T-helper 17 cell (primary cell): ENCODE results near the gene CNTN4. TPM values are rescaled to one million over a fixed set of nuclear protein-coding genes. Genes with fewer than 3 reads are reported as not detected.

Experiments used
- ATAC-seq: fragments of 150-1000 bp; cut with Tn5 transposase; 2 replicates; pipeline ENCODE4 v1.10.0; 2021; ENCODE audit warnings: mild to moderate bottlenecking, moderate library complexity
- DNase-seq, 3 donors: peaks; one replicate each; pipeline versions ENCODE4 v3.0.0 to v3.0.0-alpha.2; 2020 to 2021
- H3K9me3 ChIP-seq: one replicate; pipeline ENCODE4 v1.7.0; 2013; ENCODE audit warnings: low read length, mild to moderate bottlenecking; ENCODE audit not compliant: control insufficient read depth, poor library complexity, severe bottlenecking
- H3K27ac Mint-ChIP-seq: one replicate; pipeline ENCODE4 v1.8.0; 2022; ENCODE audit warnings: mild to moderate bottlenecking, moderate library complexity, mixed read lengths
- H3K27me3 Mint-ChIP-seq: one replicate; pipeline ENCODE4 v1.8.0; 2022; ENCODE audit warnings: mixed read lengths
- H3K36me3 Mint-ChIP-seq: one replicate; pipeline ENCODE4 v1.8.0; 2022; ENCODE audit warnings: low read depth, mixed read lengths
- H3K4me1 Mint-ChIP-seq: one replicate; pipeline ENCODE4 v1.8.0; 2022; ENCODE audit warnings: mild to moderate bottlenecking, mixed read lengths
- H3K4me3 Mint-ChIP-seq: one replicate; pipeline ENCODE4 v1.8.0; 2022; ENCODE audit warnings: mild to moderate bottlenecking, moderate library complexity, mixed read lengths
- total RNA-seq, 4 donors: library from RNA in 2 of 4; stranded (reverse) in 2 of 4; gene quantifications; one replicate each; pipeline ENCODE4 v1.2.3 and lab custom pipeline; 2022 to 2026

CNTN4 gene
- total RNA-seq, 2 donors from 2014 or later: not detected

GRCh38 chr3:2940062-2940461 lies 841.4 kb downstream of the CNTN4 start:
- Mint-ChIP-seq H3K27me3 (peaks cover 33% of the 10 kb centered on the region), H3K36me3 (peaks cover 2% of the 10 kb centered on the region), H3K4me1 (peaks cover 2% of the 10 kb centered on the region), H3K27ac (no peak overlapping the region), H3K4me3 (no peak overlapping the region)
- ATAC-seq: no peak
- no peak for DNase-seq
- no peaks in the 10 kb centered on the region for H3K9me3 ChIP-seq

- DNase-seq (no peak), ATAC-seq (no peak)
- Mint-ChIP-seq H3K4me1 (peaks cover 2% of the 10 kb centered on the region), H3K27ac (no peak overlapping the region), H3K36me3 (no peaks in the 10 kb centered on the region), H3K27me3 (peaks cover 58% of the 10 kb centered on the region), H3K4me3 (no peak overlapping the region)
- no peaks in the 10 kb centered on the region for H3K9me3 ChIP-seq
Observed at GRCh38 chr3:2944628-2945027, 846.0 kb downstream of the CNTN4 start.

- no peaks in the 10 kb centered on the region for H3K9me3 ChIP-seq
- Mint-ChIP-seq H3K27me3 (peaks cover 53% of the 10 kb centered on the region), H3K27ac (no peak overlapping the region), H3K36me3 (no peaks in the 10 kb centered on the region), H3K4me1 (peaks cover 2% of the 10 kb centered on the region), H3K4me3 (no peak overlapping the region)
- DNase-seq (no peak), ATAC-seq (no peak)
Observed at GRCh38 chr3:2945121-2945520, 846.5 kb downstream of the CNTN4 start.

GRCh38 chr3:2947536-2947935 lies 848.9 kb downstream of the CNTN4 start:
- Mint-ChIP-seq H3K4me1 (peaks cover 2% of the 10 kb centered on the region), H3K27ac (no peak overlapping the region), H3K4me3 (no peak overlapping the region), H3K36me3 (no peaks in the 10 kb centered on the region), H3K27me3 (peaks cover 40% of the 10 kb centered on the region)
- ATAC-seq (no peak), DNase-seq (no peak)
- H3K9me3 ChIP-seq: no peaks in the 10 kb centered on the region

- no peaks in the 10 kb centered on the region for H3K9me3 ChIP-seq
- no peak overlapping the region for H3K27ac Mint-ChIP-seq
- no peaks in the 10 kb centered on the region for H3K4me1 Mint-ChIP-seq
- no peak for DNase-seq
- no peaks in the 10 kb centered on the region for H3K36me3 Mint-ChIP-seq
- ATAC-seq: no peak
- H3K27me3 Mint-ChIP-seq: peaks cover 35% of the 10 kb centered on the region
- no peak overlapping the region for H3K4me3 Mint-ChIP-seq
Observed at GRCh38 chr3:2948882-2949281, 850.2 kb downstream of the CNTN4 start.

GRCh38 chr3:2950159-2950558 lies 851.5 kb downstream of the CNTN4 start:
- Mint-ChIP-seq H3K27me3 (peaks cover 34% of the 10 kb centered on the region), H3K4me1 (no peaks in the 10 kb centered on the region), H3K27ac (no peak overlapping the region), H3K4me3 (no peak overlapping the region), H3K36me3 (no peaks in the 10 kb centered on the region)
- ATAC-seq (no peak), DNase-seq (no peak)
- no peaks in the 10 kb centered on the region for H3K9me3 ChIP-seq

- no peaks in the 10 kb centered on the region for H3K9me3 ChIP-seq
- Mint-ChIP-seq H3K27me3 (peaks cover 5% of the 10 kb centered on the region), H3K27ac (no peak overlapping the region), H3K4me1 (no peaks in the 10 kb centered on the region), H3K4me3 (no peak overlapping the region), H3K36me3 (no peaks in the 10 kb centered on the region)
- no peak for ATAC-seq
- no peak for DNase-seq
Observed at GRCh38 chr3:2957115-2957514, 858.4 kb downstream of the CNTN4 start.

GRCh38 chr3:2958551-2958950 lies 859.9 kb downstream of the CNTN4 start:
- Mint-ChIP-seq H3K4me1 (peaks cover 2% of the 10 kb centered on the region), H3K36me3 (no peaks in the 10 kb centered on the region), H3K27ac (no peak overlapping the region), H3K27me3 (peaks cover 5% of the 10 kb centered on the region), H3K4me3 (no peak overlapping the region)
- no peaks in the 10 kb centered on the region for H3K9me3 ChIP-seq
- ATAC-seq (no peak), DNase-seq (no peak)

GRCh38 chr3:2961576-2961975 lies 862.9 kb downstream of the CNTN4 start:
- ATAC-seq (no peak), DNase-seq (no peak)
- H3K9me3 ChIP-seq: no peaks in the 10 kb centered on the region
- peaks cover 11% of the 10 kb centered on the region for H3K27me3 Mint-ChIP-seq
- no peak overlapping the region for H3K4me3 Mint-ChIP-seq
- no peak overlapping the region for H3K27ac Mint-ChIP-seq
- peaks cover 2% of the 10 kb centered on the region for H3K4me1 Mint-ChIP-seq
- no peaks in the 10 kb centered on the region for H3K36me3 Mint-ChIP-seq

- no peak for ATAC-seq
- Mint-ChIP-seq H3K4me3 (no peak overlapping the region), H3K36me3 (no peaks in the 10 kb centered on the region), H3K4me1 (no peaks in the 10 kb centered on the region), H3K27ac (no peak overlapping the region), H3K27me3 (peaks cover 21% of the 10 kb centered on the region)
- H3K9me3 ChIP-seq: no peaks in the 10 kb centered on the region
- no peak for DNase-seq
Observed at GRCh38 chr3:2967871-2968270, 869.2 kb downstream of the CNTN4 start.

- ATAC-seq (no peak), DNase-seq (no peak)
- Mint-ChIP-seq H3K27me3 (peaks cover 27% of the 10 kb centered on the region), H3K4me3 (no peak overlapping the region), H3K4me1 (no peaks in the 10 kb centered on the region), H3K36me3 (peaks cover under 1% of the 10 kb centered on the region), H3K27ac (no peak overlapping the region)
- H3K9me3 ChIP-seq: no peaks in the 10 kb centered on the region
Observed at GRCh38 chr3:2968475-2968874, 869.8 kb downstream of the CNTN4 start.

- H3K27ac Mint-ChIP-seq: no peak overlapping the region
- ATAC-seq (no peak), DNase-seq (no peak)
- no peaks in the 10 kb centered on the region for H3K9me3 ChIP-seq
- H3K4me3 Mint-ChIP-seq: no peak overlapping the region
- peaks cover 2% of the 10 kb centered on the region for H3K36me3 Mint-ChIP-seq
- peaks cover 23% of the 10 kb centered on the region for H3K27me3 Mint-ChIP-seq
- H3K4me1 Mint-ChIP-seq: peaks cover 9% of the 10 kb centered on the region
Observed at GRCh38 chr3:2976212-2976611, 877.5 kb downstream of the CNTN4 start.

GRCh38 chr3:2976796-2977195 lies 878.1 kb downstream of the CNTN4 start:
- H3K27ac Mint-ChIP-seq: no peak overlapping the region
- H3K9me3 ChIP-seq: no peaks in the 10 kb centered on the region
- ATAC-seq (no peak), DNase-seq (no peak)
- H3K27me3 Mint-ChIP-seq: peaks cover 23% of the 10 kb centered on the region
- peaks cover 2% of the 10 kb centered on the region for H3K36me3 Mint-ChIP-seq
- H3K4me1 Mint-ChIP-seq: peaks cover 9% of the 10 kb centered on the region
- no peak overlapping the region for H3K4me3 Mint-ChIP-seq

- Mint-ChIP-seq H3K27ac (no peak overlapping the region), H3K36me3 (peaks cover 3% of the 10 kb centered on the region), H3K4me3 (no peak overlapping the region), H3K27me3 (peaks cover 5% of the 10 kb centered on the region), H3K4me1 (peaks cover 9% of the 10 kb centered on the region)
- H3K9me3 ChIP-seq: no peaks in the 10 kb centered on the region
- ATAC-seq (no peak), DNase-seq (no peak)
Observed at GRCh38 chr3:2978977-2979732, 880.5 kb downstream of the CNTN4 start.
